SK-N-SH (cell line): ENCODE results near the gene STAMBP. TPM values are rescaled to one million over a fixed set of nuclear protein-coding genes. Genes with fewer than 3 reads are reported as not detected.

ENCODE experiments used
- CTCF ChIA-PET: fragments of 300-600, 350-600 bp; formaldehyde crosslinking; extraction: SDS; loops from one replicate; lab custom pipeline; 2021; lab: Yijun Ruan, JAX
- POLR2A ChIA-PET: fragments of 350-600 bp; sonication (Branson Sonifier 250); formaldehyde crosslinking; extraction: SDS; loops from one replicate; lab custom pipeline; 2020; ENCODE audit warnings: antibody characterized with exemption, inconsistent platforms; lab: Yijun Ruan, JAX
- DNase-seq: peaks from one replicate; pipeline ENCODE4 v3.0.0; 2012
- H2AFZ ChIP-seq: fragments of 200-600 bp; sonication (generic); 2 replicates; pipeline ENCODE4 v1.8.1; 2016; ENCODE audit warnings: antibody characterized with exemption, mild to moderate bottlenecking, low read depth
- H3F3A ChIP-seq: fragments of 200-600 bp; sonication (generic); replicated peaks from 2 replicates; pipeline ENCODE3; 2016; ENCODE audit warnings: antibody characterized with exemption, mild to moderate bottlenecking; ENCODE audit not compliant: insufficient read depth
- H3K27ac ChIP-seq, 2 experiments: fragments of 200-500 bp in 1 of 2; fragments of 200-600 bp in 1 of 2; sonication (Bioruptor generic) in 1 of 2; sonication (generic), shearing (Covaris generic) in 1 of 2; 2 replicates each; pipeline versions ENCODE4 v1.5.1 to v1.6.1; 2014 to 2016; ENCODE audit warnings: low read depth in 2 of 2, inconsistent platforms in 1 of 2, low read length in 1 of 2, mild to moderate bottlenecking in 1 of 2, mixed read lengths in 1 of 2
- H3K27me3 ChIP-seq: fragments of 200-600 bp; sonication (generic), shearing (Covaris generic); 2 replicates; pipeline ENCODE4 v1.6.1; 2016; ENCODE audit warnings: mixed run types; ENCODE audit not compliant: insufficient read depth
- H3K36me3 ChIP-seq, 2 experiments: fragments of 200-500 bp in 1 of 2; fragments of 200-600 bp in 1 of 2; sonication (Bioruptor generic) in 1 of 2; sonication (generic) in 1 of 2; replicated peaks in 1 of 2; 2 replicates each; pipeline versions ENCODE3 to v1.5.1; 2014 to 2016; ENCODE audit warnings: low read length in 1 of 2, mild to moderate bottlenecking in 1 of 2; ENCODE audit not compliant: insufficient read depth in 2 of 2, control insufficient read depth in 1 of 2
- H3K4me1 ChIP-seq, 2 experiments: fragments of 200-500 bp in 1 of 2; fragments of 200-600 bp in 1 of 2; sonication (Bioruptor generic) in 1 of 2; sonication (generic), shearing (Covaris generic) in 1 of 2; 2 replicates each; pipeline versions ENCODE4 v1.5.1 to v1.6.1; 2014 to 2016; ENCODE audit warnings: low read depth in 1 of 2, low read length in 1 of 2, mixed run types in 1 of 2; ENCODE audit not compliant: insufficient read depth in 2 of 2, control insufficient read depth in 1 of 2
- H3K4me2 ChIP-seq: fragments of 200-600 bp; sonication (generic), shearing (Covaris generic); 2 replicates; pipeline ENCODE4 v1.6.1; 2017; ENCODE audit warnings: mixed run types
- H3K4me3 ChIP-seq, 2 experiments: fragments of 200-500 bp in 1 of 2; fragments of 200-600 bp in 1 of 2; sonication (Bioruptor generic) in 1 of 2; sonication (generic), shearing (Covaris generic) in 1 of 2; 2 replicates each; pipeline versions ENCODE4 v1.5.1 to v1.8.1; 2014 to 2016; ENCODE audit warnings: low read depth in 2 of 2, inconsistent platforms in 1 of 2, low read length in 1 of 2, mild to moderate bottlenecking in 1 of 2, mixed read lengths in 1 of 2, moderate library complexity in 1 of 2
- H3K79me2 ChIP-seq: fragments of 200-600 bp; sonication (generic); 2 replicates; pipeline ENCODE4 v1.8.1; 2017; ENCODE audit warnings: mild to moderate bottlenecking; ENCODE audit not compliant: insufficient read depth
- H3K9ac ChIP-seq: fragments of 200-600 bp; sonication (generic); 2 replicates; pipeline ENCODE4 v1.6.1; 2017; ENCODE audit warnings: mixed run types
- H3K9me2 ChIP-seq: fragments of 200-600 bp; sonication (generic); 2 replicates; pipeline ENCODE4 v1.6.1; 2017; ENCODE audit warnings: mixed run types
- H3K9me3 ChIP-seq: fragments of 200-600 bp; sonication (generic); 2 replicates; pipeline ENCODE4 v1.6.1; 2017; ENCODE audit warnings: mixed run types, mild to moderate bottlenecking, moderate library complexity
- H4K20me1 ChIP-seq: fragments of 200-600 bp; sonication (generic); 2 replicates; pipeline ENCODE4 v1.6.1; 2017; ENCODE audit warnings: mild to moderate bottlenecking, mixed run types; ENCODE audit not compliant: insufficient read depth
- CHD2 ChIP-seq: fragments of 150-350 bp; IDR thresholded peaks from 2 replicates; pipeline ENCODE4 v1.6.1; 2018; ENCODE audit warnings: low read length; ENCODE audit not compliant: partially characterized antibody
- FOSL2 ChIP-seq: IDR thresholded peaks from 2 replicates; pipeline ENCODE4 v1.4.0; 2012; ENCODE audit warnings: low read depth, mild to moderate bottlenecking, moderate library complexity, borderline replicate concordance
- FOXM1 ChIP-seq: IDR thresholded peaks from 2 replicates; pipeline ENCODE4 v1.4.0; 2012; ENCODE audit warnings: low read depth, mild to moderate bottlenecking
- IRF3 ChIP-seq: fragments of 150-350 bp; IDR thresholded peaks from 2 replicates; pipeline ENCODE4 v1.6.1; 2016; ENCODE audit warnings: mild to moderate bottlenecking, low read depth, low read length
- MEF2A ChIP-seq: IDR thresholded peaks from 2 replicates; pipeline ENCODE4 v1.4.0; 2012; ENCODE audit warnings: low read depth, borderline replicate concordance
- MXI1 ChIP-seq: IDR thresholded peaks from 2 replicates; pipeline ENCODE4 v1.6.1; 2012; ENCODE audit warnings: mild to moderate bottlenecking, low read depth, low read length, improper control_type of control experiment
- NFIC ChIP-seq: IDR thresholded peaks from 2 replicates; pipeline ENCODE4 v1.4.0; 2012; ENCODE audit warnings: borderline replicate concordance
- NRF1 ChIP-seq: IDR thresholded peaks from 2 replicates; pipeline ENCODE4 v1.6.1; 2012; ENCODE audit warnings: low read depth, mild to moderate bottlenecking, low read length
- PBX3 ChIP-seq: IDR thresholded peaks from 2 replicates; pipeline ENCODE4; 2012
- POLR2AphosphoS5 ChIP-seq: IDR thresholded peaks from 2 replicates; pipeline ENCODE4 v1.6.1; 2012; ENCODE audit warnings: low read depth, low read length
- RFX5 ChIP-seq: IDR thresholded peaks from 2 replicates; pipeline ENCODE4 v1.6.1; 2012; ENCODE audit warnings: mild to moderate bottlenecking, improper control_type of control experiment, low read length
- RXRA ChIP-seq: IDR thresholded peaks from 2 replicates; pipeline ENCODE4 v1.4.0; 2012; ENCODE audit warnings: low read depth, mild to moderate bottlenecking, borderline replicate concordance
- SIN3A ChIP-seq: IDR thresholded peaks from 2 replicates; pipeline ENCODE4 v1.6.1; 2012; ENCODE audit warnings: low read depth, mild to moderate bottlenecking, low read length, moderate library complexity, borderline replicate concordance
- SMC3 ChIP-seq: IDR thresholded peaks from 2 replicates; pipeline ENCODE4 v1.6.1; 2012; ENCODE audit warnings: low read depth, low read length, improper control_type of control experiment
- TCF12 ChIP-seq: IDR thresholded peaks from 2 replicates; pipeline ENCODE4 v1.4.0; 2012
- USF2 ChIP-seq: fragments of 150-350 bp; IDR thresholded peaks from 2 replicates; pipeline ENCODE4 v1.6.1; 2017; ENCODE audit warnings: antibody characterized with exemption, low read length, low read depth, borderline replicate concordance
- YY1 ChIP-seq: IDR thresholded peaks from 2 replicates; pipeline ENCODE4 v1.4.0; 2012; ENCODE audit warnings: low read depth, mild to moderate bottlenecking
- WGBS: methylation state at CpG from one replicate; pipeline ENCODE4 v1.1.6; 2017; ENCODE audit warnings: low lambda C conversion rate; 5-methylcytosine and 5-hydroxymethylcytosine counted together
- polyA plus RNA-seq, 3 experiments: library from polyadenylated mRNA; depleted of rRNA; stranded (reverse); fragments of >200 nt; gene quantifications; 2 replicates each; pipeline ENCODE4 v1.2.3, GENCODE V29; 2012

STAMBP gene
- polyA plus RNA-seq, 1 of the 3 experiments (the other 2 are of a cell fraction): 42.2 TPM

- Histone ChIP-seq H3F3A (peaks cover 4% of the 10 kb centered on the region), H2AFZ (no peak overlapping the region), H3K27ac (no peak overlapping the region), H3K36me3 (peaks cover 69 to 78% of the 10 kb centered on the region in 2 experiments), H3K4me1 (peaks cover 0 to 4% of the 10 kb centered on the region in 2 experiments; a peak in 2 of 4 replicates), H4K20me1 (0 out of 2 replicates have a peak, but pooled peaks cover 4% of the 10 kb centered on the region), H3K9me2 (no peaks in the 10 kb centered on the region), H3K9ac (no peak overlapping the region), H3K27me3 (no peaks in the 10 kb centered on the region), H3K4me3 (no peak overlapping the region), H3K79me2 (no peaks in the 10 kb centered on the region), H3K9me3 (no peaks in the 10 kb centered on the region), H3K4me2 (no peak overlapping the region)
- ChIA-PET POLR2A (interaction anchor here (0.6 kb wide), 1 partner anchor 281 kb away, joined by 3 read pairs; no protein-coding TSS in a partner anchor), CTCF (interaction anchor here (1.1 to 2.8 kb wide), 4 partner anchors 11 to 472 kb away, joined by 5 to 6 read pairs (median 5); no protein-coding TSS in a partner anchor)
- 94% methylated on average over 2 of the region's 2 CpGs for WGBS
- TF ChIP-seq TCF12 (no peak), FOXM1 (no peak)
- no peak for DNase-seq
Measured at GRCh38 chr2:73862987-73863386, 34.2 kb downstream of the STAMBP start.

GRCh38 chr2:73868204-73868978 is 39.6 kb downstream of the STAMBP start:
- TF ChIP-seq MXI1 (no peak), NRF1 (no peak), FOSL2 (no peak), PBX3 (no peak), CHD2 (no peak), RXRA (no peak), SIN3A (no peak), SMC3 (no peak), NFIC (no peak), RFX5 (no peak), YY1 (no peak), IRF3 (no peak), POLR2AphosphoS5 (no peak), USF2 (no peak), MEF2A (no peak)
- TF ChIP-seq, all 33 proteins: peak for 0
- Histone ChIP-seq H3K4me2 (no peak overlapping the region), H3K9ac (no peak overlapping the region), H3K4me3 (no peak overlapping the region), H2AFZ (no peak overlapping the region), H3K27ac (no peak overlapping the region), H3K79me2 (no peaks in the 10 kb centered on the region), H3K27me3 (no peaks in the 10 kb centered on the region), H3K9me2 (no peaks in the 10 kb centered on the region), H3K36me3 (peaks cover 25 to 36% of the 10 kb centered on the region in 2 experiments), H3K9me3 (no peaks in the 10 kb centered on the region), H4K20me1 (no peaks in the 10 kb centered on the region), H3F3A (no peaks in the 10 kb centered on the region), H3K4me1 (no peaks in the 10 kb centered on the region)
- WGBS: 94% methylated on average over 9 of the region's 9 CpGs
- no peak for DNase-seq
- ChIA-PET POLR2A (interaction anchor here (0.6 kb wide), 1 partner anchor 299 kb away, joined by 3 read pairs; no protein-coding TSS in a partner anchor), CTCF (no interaction called here)
